HCT116 (cell line): Measurements from ENCODE around the gene C19orf25. TPM values are rescaled to one million over a fixed set of nuclear protein-coding genes. Genes with fewer than 3 reads are reported as not detected.

Experiments
- ATAC-seq: fragments of 200-7000 bp; cut with Tn5 transposase; 2 replicates; pipeline ENCODE4 v1.9.1; 2020; ENCODE audit warnings: mild to moderate bottlenecking, moderate library complexity
- BruUV-seq: library from RNA; stranded (reverse); fragments of 400-500 nt; replicated peaks from 2 replicates; lab custom pipeline; 2021; lab: Mats Ljungman, UMichigan
- CTCF ChIA-PET: fragments of 300-600 bp; sonication (Branson Sonifier 250); formaldehyde crosslinking; loops from one replicate; lab custom pipeline; 2021; ENCODE audit warnings: antibody characterized with exemption; lab: Charles Lee
- POLR2A ChIA-PET: fragments of 300-600, 350-600 bp; sonication (Branson Sonifier 250); formaldehyde crosslinking; loops from one replicate; lab custom pipeline; 2021; ENCODE audit warnings: antibody characterized with exemption; lab: Charles Lee
- RAD21 ChIA-PET, 2 experiments: fragments of 300-600 bp; sonication (Branson Sonifier 250); formaldehyde crosslinking; loops; one replicate each; lab custom pipeline; 2023; ENCODE audit warnings: low total read pairs in 2 of 2; ENCODE audit not compliant: uncharacterized antibody in 2 of 2, unreplicated experiment in 2 of 2, low non-redundant PET in 1 of 2; lab: Charles Lee
- DNase-seq: peaks from one replicate; pipeline ENCODE4 v3.0.0-alpha.2; 2010; ENCODE audit warnings: low read depth, low spot score
- H2AFZ ChIP-seq: fragments of 200-600 bp; shearing (Covaris generic), sonication (generic); 2 replicates; pipeline ENCODE4 v1.6.1; 2017; ENCODE audit warnings: low read depth, mixed run types, mixed read lengths, antibody characterized with exemption, low read length; ENCODE audit not compliant: poor library complexity, severe bottlenecking
- H3K27ac ChIP-seq: 2 replicates; pipeline ENCODE4 v1.5.1; 2012; ENCODE audit warnings: low read depth, low read length
- H3K27me3 ChIP-seq: fragments of 200-600 bp; sonication (generic); 2 replicates; pipeline ENCODE4 v1.6.1; 2016; ENCODE audit warnings: mixed run types, low read length, mixed read lengths; ENCODE audit not compliant: insufficient read depth
- H3K36me3 ChIP-seq, 2 experiments: fragments of 200-500 bp in 1 of 2; fragments of 200-600 bp in 1 of 2; sonication (Bioruptor generic) in 1 of 2; sonication (generic) in 1 of 2; 2 replicates each; pipeline versions ENCODE4 v1.5.1 to v1.6.1; 2014 to 2016; ENCODE audit warnings: low read length in 2 of 2, inconsistent platforms in 1 of 2, mixed read lengths in 1 of 2, mixed run types in 1 of 2; ENCODE audit not compliant: insufficient read depth in 2 of 2, control insufficient read depth in 1 of 2
- H3K4me1 ChIP-seq, 2 experiments: fragments of 200-600 bp in 1 of 2; sonication (generic) in 1 of 2; 2 replicates each; pipeline versions ENCODE4 v1.5.1 to v1.6.1; 2012 to 2017; ENCODE audit warnings: low read length in 2 of 2, inconsistent platforms in 1 of 2, mild to moderate bottlenecking in 1 of 2, mixed read lengths in 1 of 2, mixed run types in 1 of 2, moderate library complexity in 1 of 2; ENCODE audit not compliant: insufficient read depth in 2 of 2, control insufficient read depth in 1 of 2
- H3K4me2 ChIP-seq: fragments of 200-600 bp; sonication (generic); 2 replicates; pipeline ENCODE4 v1.6.1; 2017; ENCODE audit warnings: mixed run types, low read length, mixed read lengths
- H3K4me3 ChIP-seq, 2 experiments: fragments of 200-600 bp in 1 of 2; sonication (generic) in 1 of 2; replicated peaks in 1 of 2; 2 replicates each; pipeline ENCODE4 v1.5.1; 2011 to 2016; ENCODE audit warnings: low read length in 2 of 2, control low read depth in 1 of 2, low read depth in 1 of 2, mild to moderate bottlenecking in 1 of 2, mixed read lengths in 1 of 2, mixed run types in 1 of 2
- H3K79me2 ChIP-seq: fragments of 200-600 bp; sonication (generic); 2 replicates; pipeline ENCODE4 v1.6.1; 2017; ENCODE audit warnings: mild to moderate bottlenecking, mixed run types, low read length, moderate library complexity, mixed read lengths; ENCODE audit not compliant: insufficient read depth
- H3K9ac ChIP-seq: fragments of 200-600 bp; sonication (generic); 2 replicates; pipeline ENCODE4 v1.6.1; 2016; ENCODE audit warnings: low read length, mixed read lengths
- H3K9me2 ChIP-seq: fragments of 200-600 bp; sonication (generic), shearing (Covaris generic); 2 replicates; pipeline ENCODE4 v1.6.1; 2017; ENCODE audit warnings: mixed run types, mild to moderate bottlenecking, moderate library complexity; ENCODE audit not compliant: insufficient read depth
- H3K9me3 ChIP-seq, 2 experiments: fragments of 200-500 bp in 1 of 2; fragments of 200-600 bp in 1 of 2; sonication (Bioruptor generic) in 1 of 2; sonication (generic) in 1 of 2; 2 replicates each; pipeline ENCODE4 v1.6.1; 2014 to 2017; ENCODE audit warnings: low read length in 2 of 2, mixed read lengths in 2 of 2, inconsistent platforms in 1 of 2, low read depth in 1 of 2, mild to moderate bottlenecking in 1 of 2, mixed run types in 1 of 2, moderate library complexity in 1 of 2; ENCODE audit not compliant: control insufficient read depth in 1 of 2, insufficient read depth in 1 of 2
- H4K20me1 ChIP-seq: fragments of 200-600 bp; sonication (generic), shearing (Covaris generic); 2 replicates; pipeline ENCODE4 v1.6.1; 2017; ENCODE audit warnings: mixed run types, mild to moderate bottlenecking, moderate library complexity; ENCODE audit not compliant: insufficient read depth
- CBX3 ChIP-seq: IDR thresholded peaks from 2 replicates; pipeline ENCODE4 v1.6.1; 2012; ENCODE audit warnings: low read depth
- CEBPB ChIP-seq: IDR thresholded peaks from 2 replicates; pipeline ENCODE4 v1.6.1; 2012; ENCODE audit warnings: low read depth
- ELF1 ChIP-seq: IDR thresholded peaks from 2 replicates; pipeline ENCODE4 v1.6.1; 2012; ENCODE audit warnings: low read depth, borderline replicate concordance
- EZH2 ChIP-seq: fragments of 200-600 bp; sonication (generic); IDR thresholded peaks from 2 replicates; pipeline ENCODE4 v1.6.1; 2017; ENCODE audit warnings: antibody characterized with exemption, mixed run types
- FOSL1 ChIP-seq: IDR thresholded peaks from 2 replicates; pipeline ENCODE4 v1.6.1; 2012; ENCODE audit warnings: low read depth
- JUND ChIP-seq: IDR thresholded peaks from 2 replicates; pipeline ENCODE4 v1.6.1; 2012
- POLR2A ChIP-seq: IDR thresholded peaks from 2 replicates; pipeline ENCODE4 v1.7.0; 2011; ENCODE audit warnings: borderline replicate concordance; ENCODE audit not compliant: insufficient read depth, insufficient read length; ENCODE audit errors: extremely low read depth
- POLR2AphosphoS5 ChIP-seq: IDR thresholded peaks from 2 replicates; pipeline ENCODE4 v1.6.1; 2011; ENCODE audit warnings: mild to moderate bottlenecking, low read depth, low read length, moderate library complexity
- RAD21 ChIP-seq: IDR thresholded peaks from 2 replicates; pipeline ENCODE4 v1.6.1; 2012; ENCODE audit warnings: low read depth, mild to moderate bottlenecking
- SP1 ChIP-seq: IDR thresholded peaks from 2 replicates; pipeline ENCODE4 v1.6.1; 2012; ENCODE audit warnings: low read depth
- SRF ChIP-seq: IDR thresholded peaks from 2 replicates; pipeline ENCODE4 v1.6.1; 2012; ENCODE audit warnings: low read depth
- TCF7L2 ChIP-seq: IDR thresholded peaks from 2 replicates; pipeline ENCODE4 v1.7.0; 2011; ENCODE audit warnings: borderline replicate concordance, inconsistent platforms; ENCODE audit not compliant: insufficient read depth, insufficient read length; ENCODE audit errors: extremely low read depth
- YY1 ChIP-seq: IDR thresholded peaks from 2 replicates; pipeline ENCODE4 v1.6.1; 2011; ENCODE audit warnings: low read length, low read depth, moderate library complexity, mild to moderate bottlenecking; ENCODE audit not compliant: insufficient replicate concordance; ENCODE audit errors: extremely low read depth
- ZFX ChIP-seq: fragments of 450-650 bp; IDR thresholded peaks from 2 replicates; pipeline ENCODE4 v1.6.1; 2017
- ZNF274 ChIP-seq: fragments of 200-500 bp; sonication (Bioruptor generic); IDR thresholded peaks from 2 replicates; pipeline ENCODE4 v1.6.1; 2014; ENCODE audit warnings: mild to moderate bottlenecking, low read depth, low read length, inconsistent platforms
- intact Hi-C: fragments of 100-400 bp; cut with micrococcal nuclease; formaldehyde crosslinking; loops from 2 replicates; pipeline ENCODE4 v1.10.0; 2022
- total RNA-seq: library from RNA; stranded (reverse); gene quantifications from one replicate; pipeline ENCODE4 v1.2.1, GENCODE V29; 2021; ENCODE audit not compliant: unreplicated experiment
- TF ChIP-seq, protein P1 (sequence below): IDR thresholded peaks from 2 replicates; pipeline ENCODE4 v1.6.1; 2012
- TF ChIP-seq, protein P2 (sequence below): IDR thresholded peaks from 2 replicates; pipeline ENCODE4 v1.6.1; 2012; ENCODE audit warnings: low read depth
- TF ChIP-seq, protein P3 (sequence below): IDR thresholded peaks from 2 replicates; pipeline ENCODE4 v1.6.1; 2011; ENCODE audit warnings: mild to moderate bottlenecking, low read length, moderate library complexity; ENCODE audit not compliant: insufficient replicate concordance; ENCODE audit errors: extremely low read depth
- TF ChIP-seq, protein P4 (sequence below), 3 experiments: fragments of 200-600 bp in 1 of 3; sonication (generic) in 1 of 3; IDR thresholded peaks in 2 of 3; conservative IDR thresholded peaks in 1 of 3; 2 replicates each; pipeline ENCODE4 v1.5.1; 2012 to 2017; ENCODE audit warnings: low read depth in 2 of 3, low read length in 2 of 3, antibody characterized with exemption in 1 of 3, borderline replicate concordance in 1 of 3, control low read depth in 1 of 3, mild to moderate bottlenecking in 1 of 3, mixed read lengths in 1 of 3, mixed run types in 1 of 3, moderate library complexity in 1 of 3; ENCODE audit not compliant: insufficient read depth in 1 of 3

Gene C19orf25
- total RNA-seq, 1 experiment from 2014 or later: 48.8 TPM

DNA sequence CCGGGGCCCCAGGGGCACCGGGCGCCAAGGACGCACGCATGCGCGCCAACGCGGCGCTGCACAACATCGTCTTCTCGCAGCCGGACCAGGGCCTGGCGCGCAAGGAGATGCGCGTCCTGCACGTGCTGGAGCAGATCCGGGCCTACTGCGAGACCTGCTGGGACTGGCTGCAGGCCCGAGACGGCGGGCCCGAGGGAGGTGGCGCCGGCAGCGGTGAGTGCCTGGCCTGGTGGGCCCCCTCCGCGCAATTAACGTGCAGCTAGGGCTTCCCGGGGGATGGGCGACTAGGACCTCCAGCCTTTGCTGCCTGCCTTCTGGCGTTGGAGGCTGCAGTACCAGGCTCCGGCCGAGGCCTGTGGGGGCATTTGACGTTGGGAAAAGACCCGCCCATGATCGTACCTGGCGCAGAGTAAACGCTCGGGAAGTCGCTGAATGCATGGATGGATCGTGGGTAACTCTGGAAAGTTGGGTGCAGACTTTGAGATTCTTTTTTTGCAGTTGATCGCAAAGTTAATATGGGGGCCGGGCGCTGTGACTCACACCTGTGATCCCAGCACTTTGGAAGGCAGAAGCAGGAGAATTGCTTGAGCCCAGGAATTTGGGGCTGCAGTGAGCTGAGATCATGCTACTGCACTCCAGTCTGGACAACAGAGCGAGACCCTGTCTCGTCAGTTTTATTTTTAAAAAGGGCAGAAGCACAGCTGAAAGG, 21.8 kb downstream of the C19orf25 start:
- no peak for ATAC-seq
- TF ChIP-seq YY1 (no peak), FOSL1 (no peak), ZNF274 (no peak), POLR2AphosphoS5 (no peak), RAD21 (no peak), CBX3 (no peak), JUND (no peak), ZFX (no peak), SRF (no peak), POLR2A (no peak), SP1 (no peak), EZH2 (no peak), CEBPB (no peak), ELF1 (no peak), TCF7L2 (no peak)
- TF ChIP-seq, protein P1, sequence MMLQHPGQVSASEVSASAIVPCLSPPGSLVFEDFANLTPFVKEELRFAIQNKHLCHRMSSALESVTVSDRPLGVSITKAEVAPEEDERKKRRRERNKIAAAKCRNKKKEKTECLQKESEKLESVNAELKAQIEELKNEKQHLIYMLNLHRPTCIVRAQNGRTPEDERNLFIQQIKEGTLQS: no peak
- TF ChIP-seq, protein P2, sequence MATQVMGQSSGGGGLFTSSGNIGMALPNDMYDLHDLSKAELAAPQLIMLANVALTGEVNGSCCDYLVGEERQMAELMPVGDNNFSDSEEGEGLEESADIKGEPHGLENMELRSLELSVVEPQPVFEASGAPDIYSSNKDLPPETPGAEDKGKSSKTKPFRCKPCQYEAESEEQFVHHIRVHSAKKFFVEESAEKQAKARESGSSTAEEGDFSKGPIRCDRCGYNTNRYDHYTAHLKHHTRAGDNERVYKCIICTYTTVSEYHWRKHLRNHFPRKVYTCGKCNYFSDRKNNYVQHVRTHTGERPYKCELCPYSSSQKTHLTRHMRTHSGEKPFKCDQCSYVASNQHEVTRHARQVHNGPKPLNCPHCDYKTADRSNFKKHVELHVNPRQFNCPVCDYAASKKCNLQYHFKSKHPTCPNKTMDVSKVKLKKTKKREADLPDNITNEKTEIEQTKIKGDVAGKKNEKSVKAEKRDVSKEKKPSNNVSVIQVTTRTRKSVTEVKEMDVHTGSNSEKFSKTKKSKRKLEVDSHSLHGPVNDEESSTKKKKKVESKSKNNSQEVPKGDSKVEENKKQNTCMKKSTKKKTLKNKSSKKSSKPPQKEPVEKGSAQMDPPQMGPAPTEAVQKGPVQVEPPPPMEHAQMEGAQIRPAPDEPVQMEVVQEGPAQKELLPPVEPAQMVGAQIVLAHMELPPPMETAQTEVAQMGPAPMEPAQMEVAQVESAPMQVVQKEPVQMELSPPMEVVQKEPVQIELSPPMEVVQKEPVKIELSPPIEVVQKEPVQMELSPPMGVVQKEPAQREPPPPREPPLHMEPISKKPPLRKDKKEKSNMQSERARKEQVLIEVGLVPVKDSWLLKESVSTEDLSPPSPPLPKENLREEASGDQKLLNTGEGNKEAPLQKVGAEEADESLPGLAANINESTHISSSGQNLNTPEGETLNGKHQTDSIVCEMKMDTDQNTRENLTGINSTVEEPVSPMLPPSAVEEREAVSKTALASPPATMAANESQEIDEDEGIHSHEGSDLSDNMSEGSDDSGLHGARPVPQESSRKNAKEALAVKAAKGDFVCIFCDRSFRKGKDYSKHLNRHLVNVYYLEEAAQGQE: no peak
- TF ChIP-seq, protein P3, sequence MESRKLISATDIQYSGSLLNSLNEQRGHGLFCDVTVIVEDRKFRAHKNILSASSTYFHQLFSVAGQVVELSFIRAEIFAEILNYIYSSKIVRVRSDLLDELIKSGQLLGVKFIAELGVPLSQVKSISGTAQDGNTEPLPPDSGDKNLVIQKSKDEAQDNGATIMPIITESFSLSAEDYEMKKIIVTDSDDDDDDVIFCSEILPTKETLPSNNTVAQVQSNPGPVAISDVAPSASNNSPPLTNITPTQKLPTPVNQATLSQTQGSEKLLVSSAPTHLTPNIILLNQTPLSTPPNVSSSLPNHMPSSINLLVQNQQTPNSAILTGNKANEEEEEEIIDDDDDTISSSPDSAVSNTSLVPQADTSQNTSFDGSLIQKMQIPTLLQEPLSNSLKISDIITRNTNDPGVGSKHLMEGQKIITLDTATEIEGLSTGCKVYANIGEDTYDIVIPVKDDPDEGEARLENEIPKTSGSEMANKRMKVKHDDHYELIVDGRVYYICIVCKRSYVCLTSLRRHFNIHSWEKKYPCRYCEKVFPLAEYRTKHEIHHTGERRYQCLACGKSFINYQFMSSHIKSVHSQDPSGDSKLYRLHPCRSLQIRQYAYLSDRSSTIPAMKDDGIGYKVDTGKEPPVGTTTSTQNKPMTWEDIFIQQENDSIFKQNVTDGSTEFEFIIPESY: no peak
- TF ChIP-seq, protein P4, sequence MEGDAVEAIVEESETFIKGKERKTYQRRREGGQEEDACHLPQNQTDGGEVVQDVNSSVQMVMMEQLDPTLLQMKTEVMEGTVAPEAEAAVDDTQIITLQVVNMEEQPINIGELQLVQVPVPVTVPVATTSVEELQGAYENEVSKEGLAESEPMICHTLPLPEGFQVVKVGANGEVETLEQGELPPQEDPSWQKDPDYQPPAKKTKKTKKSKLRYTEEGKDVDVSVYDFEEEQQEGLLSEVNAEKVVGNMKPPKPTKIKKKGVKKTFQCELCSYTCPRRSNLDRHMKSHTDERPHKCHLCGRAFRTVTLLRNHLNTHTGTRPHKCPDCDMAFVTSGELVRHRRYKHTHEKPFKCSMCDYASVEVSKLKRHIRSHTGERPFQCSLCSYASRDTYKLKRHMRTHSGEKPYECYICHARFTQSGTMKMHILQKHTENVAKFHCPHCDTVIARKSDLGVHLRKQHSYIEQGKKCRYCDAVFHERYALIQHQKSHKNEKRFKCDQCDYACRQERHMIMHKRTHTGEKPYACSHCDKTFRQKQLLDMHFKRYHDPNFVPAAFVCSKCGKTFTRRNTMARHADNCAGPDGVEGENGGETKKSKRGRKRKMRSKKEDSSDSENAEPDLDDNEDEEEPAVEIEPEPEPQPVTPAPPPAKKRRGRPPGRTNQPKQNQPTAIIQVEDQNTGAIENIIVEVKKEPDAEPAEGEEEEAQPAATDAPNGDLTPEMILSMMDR (IDR thresholded peaks at IDR 0.05 in 2 of 3, conservative IDR thresholded peaks at IDR 0.05 in 1 of 3; ENCODE audit: borderline replicate concordance in 1 of 3, insufficient read depth in 1 of 3, low read depth in 2 of 3, low read length in 2 of 3): no peak
- TF ChIP-seq, all 23 proteins: peak for 0
- no peaks in the 10 kb centered on the region for H4K20me1 ChIP-seq
- H3K27me3 ChIP-seq: no peaks in the 10 kb centered on the region
- H3K36me3 ChIP-seq: peaks cover 0 to 3% of the 10 kb centered on the region in 2 experiments; a peak in 1 of 4 replicates
- ChIA-PET CTCF (no interaction called here), RAD21 (no interaction called here), POLR2A (no interaction called here)
- no peak overlapping the region for H3K9ac ChIP-seq
- peaks cover 23 to 47% of the 10 kb centered on the region in 2 experiments for H3K4me1 ChIP-seq
- no peaks in the 10 kb centered on the region for H3K9me3 ChIP-seq
- H3K27ac ChIP-seq: no peak overlapping the region; the same call in 1 of the 2 replicates
- H3K9me2 ChIP-seq: no peaks in the 10 kb centered on the region
- H3K4me2 ChIP-seq: no peak overlapping the region
- DNase-seq: no peak
- no peak overlapping the region for H3K4me3 ChIP-seq
- intact Hi-C loops: no loop called here
- H2AFZ ChIP-seq: no peak overlapping the region
- H3K79me2 ChIP-seq: no peaks in the 10 kb centered on the region
- no TSS peak for BruUV-seq
